Peyer's patch (tissue), 4 donors: Measurements from ENCODE around the gene CD40LG. TPM values are rescaled to one million over a fixed set of nuclear protein-coding genes. Genes with fewer than 3 reads are reported as not detected.

Experiments
- DNase-seq, 3 donors: peaks; one replicate each; pipeline ENCODE4 v3.0.0-alpha.2; 2017 to 2019
- H3K27ac ChIP-seq, 4 donors: fragments of 200-600 bp; sonication (generic); one replicate each; pipeline ENCODE4 v1.5.1; 2016 to 2019
- H3K27me3 ChIP-seq, 2 donors: fragments of 200-600 bp; sonication (generic); one replicate each; pipeline ENCODE4 v1.5.1; 2019
- H3K36me3 ChIP-seq, 3 donors: fragments of 200-600 bp; sonication (generic); one replicate each; pipeline ENCODE4 v1.5.1; 2016 to 2019
- H3K4me1 ChIP-seq, 4 donors: fragments of 200-600 bp; sonication (generic); one replicate each; pipeline ENCODE4 v1.5.1; 2016 to 2019
- H3K4me3 ChIP-seq, 4 donors: fragments of 200-600 bp; sonication (generic); 1 replicate in 3 of 4; 2 replicates in 1 of 4; pipeline ENCODE4 v1.5.1; 2016 to 2019; ENCODE audit warnings: mild to moderate bottlenecking in 1 of 4
- H3K9me3 ChIP-seq, 4 donors: fragments of 200-600 bp; sonication (generic); one replicate each; pipeline ENCODE4 v1.5.1; 2016 to 2019; ENCODE audit warnings: mild to moderate bottlenecking in 1 of 4
- CTCF ChIP-seq, 6 experiments: fragments of 450-650 bp in 4 of 6; fragments of 200-600 bp in 2 of 6; sonication (generic) in 1 of 6; IDR thresholded peaks; one replicate each; pipeline ENCODE4 v1.5.1; 2017 to 2019; ENCODE audit warnings: antibody characterized with exemption in 6 of 6, mild to moderate bottlenecking in 3 of 6, moderate library complexity in 1 of 6
- POLR2A ChIP-seq, 2 donors: fragments of 450-650 bp; IDR thresholded peaks; one replicate each; pipeline ENCODE4 v1.5.1; 2017; ENCODE audit warnings: antibody characterized with exemption in 2 of 2, mild to moderate bottlenecking in 2 of 2, moderate library complexity in 2 of 2
- total RNA-seq, 4 donors: library from RNA; depleted of rRNA; stranded (reverse); fragments of >200 nt; gene quantifications; one replicate each; pipeline ENCODE4 v1.1.0, GENCODE V29; 2016

The CD40LG gene
- total RNA-seq, 4 donors from 2014 or later, result 0.94 TPM; not detected in 3

GRCh38 chrX:136646602-136647239 is 1.2 kb upstream of the CD40LG start:
- Histone ChIP-seq H3K4me1 (no peaks in the 10 kb centered on the region), H3K27me3 (no peaks in the 10 kb centered on the region), H3K27ac (no peak overlapping the region), H3K36me3 (no peaks in the 10 kb centered on the region), H3K9me3 (no peaks in the 10 kb centered on the region), H3K4me3 (no peak overlapping the region)
- no peak for TF ChIP-seq POLR2A (IDR thresholded peaks at IDR 0.05)
- TF ChIP-seq CTCF (IDR thresholded peaks at IDR 0.05), result no peak
- DNase-seq, result peak in 2 of 3 donors; percentile 47 to 68

DNA sequence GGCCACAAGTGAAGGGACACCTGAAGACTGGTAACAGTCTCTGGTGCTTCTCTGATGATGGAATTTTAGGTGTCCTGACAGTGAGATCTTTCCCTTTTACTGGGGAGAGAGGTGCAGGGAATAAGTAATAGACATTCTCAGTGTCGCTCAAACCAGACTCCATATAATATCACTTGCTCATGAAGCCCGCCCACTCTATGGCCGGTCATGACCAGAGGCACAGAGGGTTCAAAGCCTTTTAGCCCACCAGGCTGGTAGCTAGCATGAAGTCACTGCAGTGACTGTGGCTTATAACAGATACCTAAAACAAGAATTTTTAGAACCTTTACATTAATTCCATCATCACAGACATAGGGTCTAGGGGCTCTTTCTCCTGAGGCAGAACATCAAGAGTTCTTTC is 2.9 kb downstream of the CD40LG start:
- TF ChIP-seq POLR2A (IDR thresholded peaks at IDR 0.05), result no peak
- TF ChIP-seq CTCF (IDR thresholded peaks at IDR 0.05), result no peak
- no peaks in the 10 kb centered on the region for H3K36me3 ChIP-seq
- no peak for DNase-seq
- peak overlapping the region in 2 of 4 donors; percentile 22 to 58 for H3K27ac ChIP-seq
- no peaks in the 10 kb centered on the region for H3K27me3 ChIP-seq
- peak overlapping the region in 1 of 4 donors; percentile 13 for H3K4me3 ChIP-seq
- no peaks in the 10 kb centered on the region for H3K4me1 ChIP-seq
- no peaks in the 10 kb centered on the region for H3K9me3 ChIP-seq

GRCh38 chrX:136652822-136653723 is 5.1 kb downstream of the CD40LG start:
- Histone ChIP-seq H3K4me3 (no peak overlapping the region), H3K4me1 (no peaks in the 10 kb centered on the region), H3K9me3 (no peaks in the 10 kb centered on the region), H3K27ac (peak overlapping the region in 2 of 4 donors; percentile 28 to 29), H3K27me3 (no peaks in the 10 kb centered on the region), H3K36me3 (no peaks in the 10 kb centered on the region)
- no peak for DNase-seq
- no peak for TF ChIP-seq CTCF (IDR thresholded peaks at IDR 0.05)
- no peak for TF ChIP-seq POLR2A (IDR thresholded peaks at IDR 0.05)

GRCh38 chrX:136656361-136656964 is 8.5 kb downstream of the CD40LG start:
- H3K4me3 ChIP-seq, result no peak overlapping the region
- no peaks in the 10 kb centered on the region for H3K4me1 ChIP-seq
- TF ChIP-seq POLR2A (IDR thresholded peaks at IDR 0.05) (no peak), CTCF (IDR thresholded peaks at IDR 0.05) (no peak)
- H3K9me3 ChIP-seq, result no peaks in the 10 kb centered on the region
- no peaks in the 10 kb centered on the region for H3K36me3 ChIP-seq
- peak overlapping the region in 2 of 4 donors; percentile 16 to 34 for H3K27ac ChIP-seq
- DNase-seq, result no peak
- no peaks in the 10 kb centered on the region for H3K27me3 ChIP-seq

DNA sequence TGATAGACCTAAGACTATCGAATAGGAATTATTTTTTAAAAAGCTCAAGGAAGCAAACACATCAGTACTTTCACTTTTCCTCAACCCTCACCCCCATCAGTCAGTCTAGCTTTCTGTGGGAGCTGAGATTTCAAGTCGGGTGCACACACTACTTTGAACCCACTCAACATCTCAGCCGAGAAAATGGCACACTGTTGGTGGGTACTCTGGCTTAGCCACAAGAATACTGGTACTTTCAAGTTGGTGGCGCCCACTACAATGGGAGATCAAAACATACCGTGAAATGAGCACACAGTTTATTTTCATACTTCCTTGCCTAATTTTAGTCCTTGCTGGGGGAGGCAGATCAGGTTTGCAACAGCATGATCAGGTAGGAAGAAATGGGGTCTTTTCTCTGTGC is 10.2 kb downstream of the CD40LG start:
- Histone ChIP-seq H3K36me3 (no peaks in the 10 kb centered on the region), H3K27me3 (no peaks in the 10 kb centered on the region), H3K27ac (peak overlapping the region in 2 of 4 donors; percentile 3 to 10), H3K9me3 (no peaks in the 10 kb centered on the region), H3K4me1 (no peaks in the 10 kb centered on the region), H3K4me3 (no peak overlapping the region)
- no peak for DNase-seq
- TF ChIP-seq CTCF (IDR thresholded peaks at IDR 0.05) (no peak), POLR2A (IDR thresholded peaks at IDR 0.05) (no peak)
